Airway epithelial cell (primary cell): ENCODE measurements around the gene FOXD4L5. TPM values are rescaled to one million over a fixed set of nuclear protein-coding genes. Genes with fewer than 3 reads are reported as not detected.

ENCODE experiments used
- total RNA-seq: library from RNA; depleted of rRNA; stranded (reverse); fragments of >200 nt; gene quantifications from 2 replicates; pipeline ENCODE4 v1.2.3, GENCODE V29; 2015

The FOXD4L5 gene
- not detected in 2 replicates for total RNA-seq

GRCh38 chr9:65285109-65285508, at the start of gene FOXD4L5:
FOXD4L5 (minus strand) TSS chr9:65285209; CDS start chr9:65284377, 832 bp downstream.

